Measurements from ENCODE around the gene OIP5.
A peak's percentile ranks its signal among the peaks of the same experiment; 100 is the strongest.
"Not testable (repeated sequence)": the region's sequence is repeated elsewhere in the genome, so short reads cannot be mapped to it uniquely, and the experiment has no call there.

Gene OIP5

DNA sequence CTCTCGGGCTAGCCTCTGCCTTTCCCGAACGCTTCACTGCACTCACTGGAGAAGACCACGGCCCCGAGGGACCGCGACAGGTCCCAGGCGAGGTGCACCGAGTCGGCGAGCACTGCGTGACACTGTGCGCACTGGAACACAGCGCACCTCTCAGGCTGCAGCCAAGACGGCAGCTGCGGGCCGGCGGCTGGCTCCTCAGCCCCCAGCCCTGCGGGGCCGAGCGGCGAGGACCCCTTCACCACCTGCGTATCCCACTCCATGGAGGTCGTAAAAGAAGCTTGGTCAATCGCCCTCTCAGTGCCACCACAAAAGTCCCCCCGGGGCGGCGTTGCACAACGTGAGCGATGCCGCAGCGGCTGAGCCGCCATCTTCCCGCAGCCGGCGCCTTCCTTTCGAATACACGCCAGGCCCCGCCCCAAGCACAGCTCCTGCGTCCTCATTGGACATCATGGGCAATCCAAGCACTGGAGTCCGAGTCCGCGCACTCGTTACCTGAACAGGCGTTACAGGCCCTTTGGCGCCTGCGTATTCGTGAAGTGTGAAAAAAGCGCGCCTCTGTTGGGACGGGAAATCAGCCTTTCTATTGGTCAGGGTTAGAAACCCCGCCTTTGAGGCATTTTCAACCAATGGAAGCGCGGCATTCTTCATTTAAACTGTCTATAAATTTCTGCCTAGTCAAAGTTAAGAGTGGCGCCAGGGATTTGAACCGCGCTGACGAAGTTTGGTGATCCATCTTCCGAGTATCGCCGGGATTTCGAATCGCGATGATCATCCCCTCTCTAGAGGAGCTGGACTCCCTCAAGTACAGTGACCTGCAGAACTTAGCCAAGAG is at the start of gene OIP5, which contains the start of gene NUSAP1:
OIP5 (minus strand) TSS at position 398 of the 832 bp plus-strand sequence; CDS start at position 368, 30 bp downstream.
NUSAP1 (plus strand) TSS at position 688 of the 832 bp plus-strand sequence; CDS start at position 765, 77 bp downstream.
- peak; percentile 100 for DNase-seq (ENCODE audit: low spot score)

DNA sequence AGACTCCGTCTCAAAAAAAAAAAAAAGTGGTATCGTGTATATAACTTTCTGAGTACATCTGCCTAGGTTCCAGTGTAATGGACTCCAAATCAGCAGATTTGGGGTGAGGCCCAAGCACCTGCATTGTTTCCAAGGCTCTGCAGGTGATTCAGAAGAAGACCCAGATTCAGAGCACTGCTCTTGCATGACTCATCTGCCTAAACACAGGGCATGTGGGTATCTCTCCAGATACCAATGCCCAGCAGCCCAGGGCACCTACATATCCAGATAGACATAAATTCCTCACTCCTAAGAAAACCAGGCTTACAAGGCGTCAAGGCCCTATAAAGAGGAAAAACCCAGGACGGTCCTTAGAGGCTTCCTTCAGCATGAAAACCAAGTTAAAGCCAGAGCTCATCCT is 45.6 kb upstream of the OIP5 start:
- DNase-seq (ENCODE audit: low spot score): no peak

DNA sequence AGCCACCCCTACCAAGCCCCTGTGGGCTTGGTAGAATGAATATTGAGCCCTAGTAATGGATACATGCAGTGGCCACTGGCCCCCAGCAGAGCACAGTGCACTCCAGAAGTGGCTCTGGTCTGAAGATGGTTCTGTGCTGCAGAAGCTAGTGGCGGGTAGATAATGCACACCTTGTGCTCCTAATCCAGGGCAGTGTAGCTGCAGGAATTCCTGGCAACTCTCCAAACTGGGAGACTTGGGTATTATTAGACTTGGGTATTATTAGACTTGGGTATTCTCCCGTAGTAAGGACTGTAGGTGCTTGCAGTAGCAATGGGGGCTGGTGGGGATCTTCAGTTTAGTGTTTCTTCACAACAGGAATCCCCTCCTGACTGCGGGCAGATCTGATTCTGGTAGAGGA is 35.0 kb upstream of the OIP5 start:
- DNase-seq (ENCODE audit: low spot score): no peak

DNA sequence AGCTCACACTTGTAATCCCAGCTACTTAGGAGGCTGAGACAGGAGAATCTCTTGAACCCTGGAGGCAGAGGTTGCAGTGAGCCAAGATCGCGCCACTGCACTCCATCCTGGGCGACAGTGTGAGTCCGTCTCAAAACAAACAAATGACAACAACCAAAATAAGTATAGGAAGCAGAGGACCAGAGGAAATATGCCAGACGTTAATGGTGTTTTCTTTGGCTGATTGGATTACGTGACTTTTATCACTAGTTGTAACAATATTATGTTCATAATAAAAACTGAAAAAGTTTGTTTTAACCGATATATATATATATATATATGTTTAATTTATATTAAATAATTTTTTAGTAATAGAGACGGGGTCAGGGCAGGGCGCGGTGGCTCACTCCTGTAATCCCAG is 22.0 kb upstream of the OIP5 start:
- DNase-seq (ENCODE audit: low spot score): no peak

DNA sequence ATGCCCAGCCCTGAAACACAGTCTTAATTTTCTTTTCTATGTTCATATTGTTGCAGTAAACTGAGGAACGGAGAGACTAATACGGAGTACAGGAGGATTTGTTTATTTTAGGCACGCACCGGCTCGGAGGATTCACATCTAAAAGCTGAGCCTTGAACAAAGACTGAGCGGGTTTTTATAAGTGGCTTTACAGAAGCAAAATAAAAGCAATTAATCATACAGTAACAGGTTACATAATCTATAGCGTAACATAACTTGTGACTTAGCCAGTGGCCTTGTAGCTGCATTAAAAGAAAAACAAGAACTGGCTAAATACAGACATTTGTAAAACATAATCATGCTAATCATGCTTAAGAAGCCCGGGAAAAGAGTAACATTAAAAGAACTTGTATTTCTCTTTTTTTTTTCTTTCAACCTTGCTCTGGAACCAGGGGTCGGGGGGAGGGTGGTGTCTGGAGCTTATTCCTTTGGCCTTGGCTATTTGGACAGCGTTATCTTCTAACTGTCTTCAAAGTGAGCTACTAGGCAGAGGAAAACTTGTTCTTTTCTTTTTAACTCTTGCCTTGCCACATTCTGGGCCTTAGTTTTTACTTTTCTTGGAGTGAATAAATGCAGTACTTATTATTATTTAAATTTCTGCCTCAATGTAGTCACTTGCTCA is 17.8 kb upstream of the OIP5 start:
- no peak for DNase-seq (ENCODE audit: low spot score)

DNA sequence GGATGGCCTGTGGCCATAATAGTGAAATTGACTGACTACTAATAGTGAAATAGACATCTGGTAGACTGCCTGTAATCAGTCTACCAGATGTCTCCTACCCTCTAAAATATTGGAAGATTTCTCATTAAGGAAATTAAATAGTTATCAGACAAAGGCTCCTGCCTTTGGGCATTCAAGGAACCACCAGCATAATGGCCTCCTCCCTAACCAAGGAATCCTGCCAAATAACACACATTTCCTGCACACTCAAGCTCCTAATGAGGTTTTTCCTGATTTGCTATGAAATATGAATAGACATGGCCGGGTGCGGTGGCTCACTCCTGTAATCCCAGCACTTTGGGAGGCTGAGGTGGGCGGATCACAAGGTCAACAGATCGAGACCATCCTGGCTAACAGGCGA is 14.8 kb upstream of the OIP5 start:
- no peak for DNase-seq (ENCODE audit: low spot score)

DNA sequence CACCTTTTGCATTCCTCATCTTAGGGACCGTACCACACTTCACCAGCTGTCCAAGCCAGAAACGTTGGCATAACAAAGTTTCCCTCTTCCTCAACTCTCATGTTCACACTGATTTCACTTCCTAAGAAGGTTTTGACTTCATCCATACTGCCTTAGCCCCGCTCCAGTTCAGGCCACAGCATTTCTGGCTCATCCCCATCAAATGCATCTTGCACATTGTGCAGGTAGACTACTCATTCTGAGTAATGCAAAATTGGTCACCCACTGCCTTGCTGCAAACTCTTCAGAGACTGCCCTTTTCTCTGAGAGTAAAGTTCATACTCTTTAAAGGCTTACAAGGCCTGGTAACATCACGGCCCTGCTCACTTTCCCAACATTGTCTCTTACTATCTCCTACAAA is 9.1 kb upstream of the OIP5 start:
- no peak for DNase-seq (ENCODE audit: low spot score)

DNA sequence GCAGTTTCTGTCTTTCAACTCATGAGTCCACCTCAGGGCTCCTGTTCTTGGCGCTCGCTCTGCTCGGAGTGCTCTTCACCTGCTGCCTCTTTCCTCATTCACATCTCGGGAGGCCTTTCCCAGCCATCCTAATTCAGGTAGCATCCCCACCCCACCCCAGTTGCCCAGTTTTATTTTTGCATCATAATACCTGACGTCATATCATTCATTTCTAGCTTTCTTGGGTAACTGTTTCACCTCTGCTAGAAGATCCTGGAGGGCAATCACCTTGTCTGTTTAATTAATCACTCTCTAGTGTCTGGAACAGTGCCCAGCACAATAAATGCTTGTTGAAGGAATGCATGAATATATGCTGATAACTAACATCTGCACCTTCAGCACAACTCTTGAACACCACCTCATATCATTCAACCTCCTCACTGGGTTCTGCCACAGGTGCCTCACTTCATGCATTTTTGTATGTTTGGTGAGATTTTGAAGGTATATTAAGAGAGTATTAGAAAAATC is 7.9 kb upstream of the OIP5 start:
- no peak for DNase-seq (ENCODE audit: low spot score)

DNA sequence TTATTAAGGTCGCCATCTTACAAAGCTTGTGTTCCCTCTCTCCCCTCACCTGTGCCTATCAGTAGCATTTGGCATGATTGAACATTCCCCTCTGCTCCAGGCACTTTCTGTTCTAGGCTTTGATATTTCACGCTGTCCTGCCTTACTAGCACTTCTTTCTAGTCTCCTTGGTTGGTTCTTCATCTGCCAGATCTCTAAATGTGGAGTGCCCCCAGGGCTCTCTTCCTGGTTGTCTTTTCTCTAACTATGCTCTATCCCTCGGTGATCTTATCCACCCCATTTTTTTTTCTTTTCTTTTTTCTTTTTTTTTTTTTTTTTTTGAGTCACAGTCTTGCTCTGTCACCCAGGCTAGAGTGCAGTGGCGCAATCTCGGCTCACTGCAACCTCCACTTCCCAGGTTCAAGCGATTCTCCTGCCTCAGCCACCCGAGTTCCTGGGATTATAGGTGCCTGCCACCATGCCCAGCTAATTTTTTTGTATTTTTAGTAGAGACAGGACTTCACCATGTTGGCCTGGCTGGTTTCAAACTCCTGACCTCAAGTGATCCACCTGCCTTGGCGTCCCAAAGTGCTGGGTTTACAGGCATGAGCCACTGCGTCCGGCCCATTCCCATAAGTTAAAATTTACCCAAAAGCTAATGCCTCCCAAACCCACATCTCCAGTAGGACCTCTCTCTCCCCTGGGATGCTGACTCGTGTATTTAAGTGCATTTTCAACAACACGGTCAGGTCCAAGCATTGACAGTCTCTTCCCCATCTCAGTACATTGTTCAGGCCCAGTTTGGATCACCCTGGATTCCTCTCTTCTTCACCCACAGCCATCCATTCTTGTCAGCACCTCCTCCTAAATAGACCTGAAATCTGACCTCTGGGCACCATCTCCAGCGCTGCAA is 5.5 kb upstream of the OIP5 start:
- no peak for DNase-seq (ENCODE audit: low spot score)

DNA sequence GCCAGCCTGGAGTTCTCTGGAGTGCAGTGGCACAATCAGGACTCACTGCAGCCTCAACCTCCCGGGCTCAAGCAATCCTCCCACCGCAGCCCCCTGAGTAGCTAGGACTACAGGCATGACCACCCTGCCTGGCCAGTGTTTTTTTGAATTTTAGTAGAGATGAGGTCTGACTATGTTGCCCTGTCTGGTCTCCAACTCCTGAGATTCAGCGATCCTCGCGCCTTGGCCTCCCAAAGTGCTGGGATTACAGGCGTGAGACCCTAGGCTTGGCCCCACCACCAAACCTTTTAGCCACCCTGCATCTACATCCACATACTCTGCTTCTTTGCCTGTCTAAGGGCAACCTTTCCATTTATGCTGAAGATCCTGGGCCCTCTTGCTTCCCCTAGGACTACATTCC is 4.7 kb upstream of the OIP5 start:
- DNase-seq (ENCODE audit: low spot score): no peak

DNA sequence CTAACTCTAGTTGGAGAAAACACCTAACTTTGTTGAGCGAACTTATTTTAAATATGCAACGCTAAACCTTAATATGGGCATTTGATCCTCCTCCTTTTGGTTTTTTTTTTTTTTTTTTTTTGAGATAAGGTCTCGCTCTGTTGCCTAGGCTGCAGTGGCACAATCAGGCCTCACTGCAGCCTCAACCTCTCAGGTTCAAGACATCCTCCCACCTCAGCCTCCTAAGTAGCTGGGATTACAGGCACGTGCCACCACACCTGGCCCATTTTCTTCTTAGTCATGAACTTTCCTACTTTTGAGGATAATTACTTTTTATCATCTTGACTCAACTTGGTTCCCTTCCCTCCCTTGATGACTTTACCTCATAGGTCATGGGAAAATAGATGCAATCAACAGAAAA is 4.2 kb upstream of the OIP5 start:
- DNase-seq (ENCODE audit: low spot score): no peak

DNA sequence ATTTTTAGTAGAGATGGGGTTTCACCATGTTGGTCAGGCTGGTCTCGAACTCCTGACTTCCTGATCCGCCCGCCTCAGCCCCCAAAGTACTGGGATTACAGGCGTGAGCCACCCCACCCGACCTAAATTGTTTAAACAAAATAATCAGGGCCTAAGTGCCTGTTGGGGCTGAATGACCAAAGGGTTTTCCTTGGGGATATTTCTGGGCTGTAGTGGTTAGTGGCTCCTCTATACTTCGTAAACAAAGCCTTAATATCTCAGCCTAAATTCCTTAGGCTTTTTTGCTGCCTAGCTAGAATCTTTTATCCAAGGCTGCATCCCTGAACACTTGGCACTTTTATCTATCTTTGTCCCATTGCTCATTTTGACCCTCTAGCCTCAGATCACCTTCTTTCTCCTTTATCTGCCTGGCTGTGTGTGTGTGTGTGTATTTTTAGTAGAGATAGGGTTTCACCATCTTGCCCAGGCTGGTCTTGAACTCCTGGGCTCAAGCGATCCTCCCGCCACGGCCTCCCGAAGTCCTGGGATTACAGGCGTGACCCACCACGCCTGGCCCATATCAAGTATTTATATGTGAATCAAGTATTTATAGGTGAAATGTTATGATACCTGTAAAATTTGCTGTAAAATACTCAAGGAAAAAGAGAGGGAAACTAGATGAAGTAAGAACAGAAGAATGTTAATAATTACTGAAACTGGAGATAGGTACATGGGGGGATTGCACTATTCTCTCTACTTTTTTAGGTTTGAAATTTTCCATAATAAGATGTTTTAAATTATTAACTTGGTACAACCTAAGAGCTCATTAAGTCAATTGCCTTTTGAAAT is 2.1 kb upstream of the OIP5 start:
- DNase-seq (ENCODE audit: low spot score): no peak

DNA sequence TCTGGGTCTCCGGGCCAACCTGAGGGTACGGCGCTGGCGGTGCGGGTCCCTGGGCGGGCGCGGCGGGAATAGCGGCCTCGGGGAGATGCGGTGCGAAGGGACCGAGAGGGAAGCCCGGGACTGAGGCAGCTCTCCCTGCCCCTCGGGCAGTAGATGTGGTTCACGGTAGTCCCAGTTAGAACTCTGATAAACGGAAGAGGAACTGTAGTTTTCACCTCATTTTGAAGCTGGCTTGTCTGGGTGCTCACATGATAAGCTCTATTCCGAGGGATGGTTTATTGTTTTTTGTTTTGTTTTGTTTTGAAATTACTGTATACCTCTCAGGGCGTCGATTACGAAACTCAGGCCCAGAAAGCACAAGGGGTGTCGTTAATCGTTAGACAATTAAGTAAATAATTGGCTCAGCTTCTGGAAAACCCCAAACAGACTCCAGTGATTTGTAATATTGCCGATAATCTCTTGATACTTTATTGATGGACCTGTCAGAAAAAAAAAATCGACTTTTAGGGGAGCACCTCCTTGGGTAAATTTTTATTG is 703 bp upstream of the OIP5 start:
- DNase-seq (ENCODE audit: low spot score): no peak

DNA sequence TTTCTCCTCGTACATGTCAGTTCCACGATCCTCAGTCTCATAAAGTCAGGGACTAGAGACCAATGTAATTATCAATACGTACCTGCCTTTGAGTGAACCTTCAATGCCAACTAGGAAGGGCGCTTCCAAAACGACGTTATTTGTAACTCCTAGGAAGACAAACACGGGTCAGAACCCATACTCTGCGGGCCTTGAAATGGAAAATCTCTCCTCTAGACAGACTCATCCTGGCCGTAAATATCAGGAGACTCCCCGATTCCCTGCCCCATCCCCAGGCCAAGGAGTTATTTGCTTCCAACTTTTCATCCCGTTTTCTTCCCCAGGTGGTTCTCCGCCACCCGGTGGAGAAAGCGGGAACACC is 578 bp downstream of the OIP5 start:
- no peak for DNase-seq (ENCODE audit: low spot score)

DNA sequence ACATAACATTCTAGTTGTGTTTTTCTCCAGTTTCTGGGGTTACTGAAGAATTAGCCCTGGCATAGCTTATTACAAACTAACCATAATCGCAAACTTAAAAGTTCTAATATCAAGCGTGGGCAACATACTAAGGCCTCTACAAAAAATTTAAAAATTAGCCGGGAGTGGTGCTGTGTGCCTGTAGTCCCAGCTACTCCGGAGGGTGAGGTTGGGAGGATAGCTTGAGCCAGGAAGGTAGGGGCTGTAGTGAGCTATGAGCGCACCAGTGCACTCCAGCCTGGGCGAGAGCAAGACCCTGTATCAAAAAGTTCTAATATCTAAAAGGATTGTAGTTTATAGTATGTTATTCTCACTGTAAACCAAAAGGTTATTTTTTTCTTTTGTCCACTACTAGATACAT is 1.1 kb downstream of the OIP5 start:
- DNase-seq (ENCODE audit: low spot score): no peak

DNA sequence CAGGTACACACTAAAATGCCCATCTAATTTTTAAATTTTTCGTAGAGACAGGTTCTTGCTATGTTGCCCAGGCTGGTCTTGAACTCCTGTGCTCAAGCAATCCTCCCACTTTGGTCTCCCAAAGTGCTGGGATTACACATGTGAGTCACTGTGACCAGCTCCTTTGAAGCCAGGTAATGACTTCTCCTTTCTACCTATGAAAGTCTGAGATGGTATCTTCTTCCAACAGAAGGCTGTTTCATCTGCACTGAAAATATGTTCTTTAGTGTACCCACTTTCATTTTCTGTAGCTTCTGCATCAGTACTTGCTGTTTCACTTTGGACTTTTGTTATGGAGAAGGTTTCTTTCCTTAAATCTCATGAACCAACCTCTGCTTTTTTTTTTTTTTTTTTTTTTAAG is 8.8 kb downstream of the OIP5 start:
- no peak for DNase-seq (ENCODE audit: low spot score)

DNA sequence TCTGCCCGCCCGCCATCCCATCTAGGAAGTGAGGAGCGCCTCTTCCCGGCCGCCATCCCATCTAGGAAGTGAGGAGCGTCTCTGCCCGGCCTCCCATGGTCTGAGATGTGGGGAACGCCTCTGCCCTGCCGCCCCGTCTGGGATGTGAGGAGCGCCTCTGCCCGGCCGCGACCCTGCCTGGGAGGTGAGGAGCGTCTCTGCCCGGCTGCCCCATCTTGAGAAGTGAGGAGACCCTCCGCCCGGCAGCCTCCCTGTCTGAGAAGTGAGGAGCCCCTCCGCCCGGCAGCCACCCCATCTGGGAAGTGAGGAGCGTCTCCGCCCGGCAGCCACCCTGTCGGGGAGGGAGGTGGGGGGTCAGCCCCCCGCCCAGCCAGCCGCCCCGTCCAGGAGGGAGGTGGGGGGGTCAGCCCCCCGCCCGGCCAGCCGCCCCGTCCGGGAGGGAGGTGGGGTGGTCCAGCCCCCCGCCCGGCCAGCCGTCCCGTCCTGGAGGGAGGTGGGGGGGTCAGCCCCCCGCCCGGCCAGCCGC is 11.5 kb downstream of the OIP5 start:
- DNase-seq (ENCODE audit: low spot score): not testable (repeated sequence)

DNA sequence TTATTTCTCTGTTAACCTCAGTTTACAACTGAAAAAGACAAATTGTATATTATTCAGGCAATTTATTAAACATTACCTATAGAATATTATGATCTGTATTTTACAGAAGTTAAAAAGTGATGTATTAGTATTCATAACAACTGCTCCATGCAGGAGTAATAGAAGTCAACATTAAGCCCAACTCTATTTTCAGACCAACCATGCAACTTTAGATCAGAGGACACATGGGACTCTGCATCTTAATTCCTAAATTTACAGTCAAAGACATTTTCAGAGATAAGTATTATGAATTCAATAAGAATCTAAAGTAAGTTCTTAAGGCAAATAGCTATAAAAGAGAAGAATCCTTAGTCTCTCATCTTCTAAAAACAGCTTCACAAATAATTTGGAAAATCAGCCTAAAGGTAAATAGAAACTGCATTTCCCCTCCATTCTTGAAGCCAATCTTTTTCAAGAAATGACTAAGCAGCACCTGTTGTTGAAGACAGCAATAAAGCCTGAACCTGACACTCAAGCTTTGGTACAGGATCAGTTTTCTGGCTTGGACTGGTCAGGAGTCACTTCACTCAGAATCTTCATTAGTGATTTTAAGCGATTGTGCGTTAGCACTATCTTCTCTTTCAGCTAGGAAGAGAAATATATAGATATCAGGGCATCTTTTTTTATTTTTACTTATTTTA is 23.0 kb downstream of the OIP5 start:
- DNase-seq (ENCODE audit: low spot score): no peak

DNA sequence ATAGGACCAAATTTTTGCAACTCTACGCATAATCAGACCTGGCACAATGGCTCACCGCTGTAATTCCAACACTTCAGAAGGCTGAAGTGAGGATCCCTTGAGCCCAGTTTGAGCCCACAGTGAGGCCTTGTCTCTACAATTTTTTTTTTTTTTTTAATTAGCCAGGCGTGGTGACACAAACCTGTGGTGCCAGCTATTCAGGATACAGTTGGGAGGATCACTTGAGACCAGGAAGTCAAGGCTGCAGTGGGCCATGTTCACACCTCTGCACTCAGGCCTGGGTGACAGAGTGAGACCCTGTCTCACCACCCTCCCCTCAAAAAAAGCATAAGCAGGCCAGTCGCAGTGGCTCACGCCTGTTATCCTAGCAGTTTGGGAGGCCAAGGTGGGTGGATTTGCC is 24.7 kb downstream of the OIP5 start:
- DNase-seq (ENCODE audit: low spot score): no peak

DNA sequence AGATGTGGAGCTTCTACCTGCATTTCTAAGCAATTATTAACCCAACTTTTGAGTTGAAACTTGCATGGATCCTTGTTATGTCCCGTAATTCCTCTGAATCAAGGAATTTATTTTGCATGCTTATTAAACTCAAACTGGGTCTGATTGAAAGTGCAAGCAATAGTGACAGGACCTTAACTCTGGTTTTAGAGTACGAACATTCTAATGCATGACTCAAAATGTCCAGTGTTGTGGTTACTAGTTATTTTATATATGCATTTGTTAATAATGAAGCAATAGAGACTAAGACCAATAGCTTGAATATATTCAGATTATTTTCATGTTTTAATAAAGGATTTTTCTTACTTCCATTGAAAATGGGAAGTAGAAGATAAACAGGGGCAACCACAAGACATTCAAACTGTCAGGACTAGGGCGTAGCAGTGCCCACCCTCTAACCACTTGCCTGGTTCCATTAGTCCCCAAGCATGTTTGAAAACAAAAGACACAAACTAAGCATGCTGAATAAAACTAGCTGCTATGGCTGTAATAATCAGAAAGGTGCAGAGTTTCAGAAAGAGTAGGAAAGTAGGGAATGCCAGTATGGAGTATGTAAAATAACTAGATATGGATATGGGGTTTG is 28.1 kb downstream of the OIP5 start:
- no peak for DNase-seq (ENCODE audit: low spot score)

Data from LoVo (cell line).